Myocyte (in vitro differentiated cells): ENCODE measurements around the gene KIF21A. TPM values are rescaled to one million over a fixed set of nuclear protein-coding genes. Genes with fewer than 3 reads are reported as not detected.

Experiments used
- DNase-seq: peaks from one replicate; pipeline ENCODE4 v3.0.0-alpha.2; 2012; ENCODE audit warnings: low read depth
- total RNA-seq: library from RNA; depleted of rRNA; stranded (reverse); fragments of >200 nt; gene quantifications from 2 replicates; pipeline ENCODE4 v1.2.3, GENCODE V29; 2014

The KIF21A gene
- total RNA-seq, 1 donor from 2014 or later: 7.7 TPM

GRCh38 chr12:39431797-39432196 is 11.1 kb downstream of the KIF21A start:
- no peak for DNase-seq

DNA sequence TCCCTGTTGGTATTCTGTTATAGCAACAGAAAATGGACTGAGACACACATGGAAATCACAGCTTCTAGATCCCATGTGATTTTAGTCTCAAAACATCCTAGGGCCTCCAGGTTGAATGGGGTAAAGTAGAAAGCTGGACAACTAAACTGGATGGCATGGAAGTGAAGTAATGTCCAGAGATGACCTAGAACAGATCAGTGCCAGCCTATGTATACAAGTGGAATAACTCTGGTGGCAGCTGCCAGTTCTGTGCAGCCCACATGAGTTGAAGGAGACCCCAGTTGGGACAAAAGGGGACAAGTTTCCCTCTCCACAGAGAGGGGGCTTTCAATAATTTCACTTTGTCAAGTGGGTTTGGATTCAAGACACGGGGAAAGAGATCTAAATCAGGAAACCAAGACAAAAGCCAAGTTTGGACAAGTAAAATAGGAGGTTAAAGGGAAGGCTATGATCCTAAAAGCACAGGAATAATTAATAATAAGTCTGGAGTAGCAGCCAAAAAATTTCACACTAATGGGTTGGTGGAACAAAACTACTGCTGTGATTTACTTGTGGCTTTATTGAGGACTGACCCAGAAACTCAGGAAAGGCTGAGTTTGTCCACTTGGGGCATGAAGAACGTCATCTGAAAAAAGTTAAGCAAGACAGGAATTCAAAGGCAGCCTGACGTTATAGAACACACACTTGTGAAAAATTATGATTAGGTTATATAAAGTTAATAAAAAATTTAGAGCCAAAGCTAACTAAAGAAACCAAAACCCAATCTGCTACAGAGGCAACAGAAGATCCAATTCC is 11.7 kb downstream of the KIF21A start:
- no peak for DNase-seq

GRCh38 chr12:39429809-39430208 is 13.1 kb downstream of the KIF21A start:
- DNase-seq: no peak

DNA sequence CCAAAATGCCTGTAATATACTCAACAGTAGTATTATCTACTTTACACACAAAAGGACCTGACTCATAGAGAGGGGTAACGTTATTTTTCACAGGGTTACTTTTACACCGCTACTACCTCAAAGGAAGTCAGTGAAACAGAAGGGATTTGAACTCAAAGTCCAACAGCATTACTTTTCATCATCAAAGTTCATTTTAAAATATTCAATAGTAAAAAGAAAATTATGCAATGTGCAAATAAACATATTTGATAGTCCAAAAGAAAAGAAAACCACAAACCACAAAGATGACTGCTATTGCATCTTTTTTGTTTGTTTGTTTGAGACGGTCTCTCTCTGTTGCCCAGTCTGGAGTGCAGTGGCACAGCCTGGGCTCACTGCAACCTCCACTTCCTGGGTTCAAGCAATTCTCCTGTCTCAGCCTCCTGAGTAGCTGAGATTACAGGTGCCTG is 15.5 kb downstream of the KIF21A start:
- DNase-seq: no peak

GRCh38 chr12:39426636-39427240 is 16.2 kb downstream of the KIF21A start:
- DNase-seq: no peak

GRCh38 chr12:39420043-39420442 is 22.9 kb downstream of the KIF21A start:
- DNase-seq: no peak

- DNase-seq: no peak
Measured at GRCh38 chr12:39419471-39419870, 23.4 kb downstream of the KIF21A start.

- DNase-seq: no peak
Measured at GRCh38 chr12:39417916-39418315, 25.0 kb downstream of the KIF21A start.

DNA sequence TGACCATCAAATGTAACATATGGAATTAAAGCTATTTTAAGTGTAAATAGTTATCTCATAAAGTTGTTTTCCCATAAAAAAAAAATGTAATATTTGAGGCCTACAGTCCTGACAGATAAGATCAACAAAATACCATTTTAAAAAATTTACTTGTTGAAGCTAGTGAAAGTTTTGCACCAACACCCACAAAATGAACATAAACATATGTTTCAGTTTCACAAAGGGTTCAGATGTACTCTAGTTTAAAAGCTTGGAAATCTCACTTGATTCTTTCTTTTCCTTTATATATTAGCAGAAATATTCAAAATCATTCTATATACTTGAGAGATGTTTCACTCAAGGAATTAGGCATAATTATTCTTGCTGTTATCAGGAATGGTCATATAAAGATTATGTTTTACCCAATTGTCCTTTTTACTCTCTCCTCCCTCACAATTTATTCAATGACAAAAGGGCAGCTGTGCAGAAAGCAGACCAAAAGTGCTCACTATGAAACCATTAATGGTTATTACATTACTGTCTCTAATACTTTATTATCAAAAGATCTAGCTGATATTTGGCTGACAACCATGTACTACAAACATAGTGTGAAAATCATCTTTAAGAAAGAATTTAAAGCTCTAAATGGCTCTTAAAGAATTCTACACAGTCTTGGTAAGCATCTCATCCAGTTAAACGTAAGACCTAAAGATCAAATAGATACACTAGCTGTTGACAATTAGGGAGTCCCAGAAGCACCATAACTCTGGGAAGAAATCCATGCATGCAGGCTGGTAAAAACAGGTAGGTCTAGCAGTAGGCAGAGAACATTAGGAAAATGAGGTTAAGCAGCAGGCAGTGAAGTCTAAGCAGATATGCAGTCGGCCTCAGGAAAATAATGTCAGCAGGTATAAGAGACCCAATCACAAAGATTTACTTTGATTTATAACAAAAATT is 28.8 kb downstream of the KIF21A start:
- no peak for DNase-seq

DNA sequence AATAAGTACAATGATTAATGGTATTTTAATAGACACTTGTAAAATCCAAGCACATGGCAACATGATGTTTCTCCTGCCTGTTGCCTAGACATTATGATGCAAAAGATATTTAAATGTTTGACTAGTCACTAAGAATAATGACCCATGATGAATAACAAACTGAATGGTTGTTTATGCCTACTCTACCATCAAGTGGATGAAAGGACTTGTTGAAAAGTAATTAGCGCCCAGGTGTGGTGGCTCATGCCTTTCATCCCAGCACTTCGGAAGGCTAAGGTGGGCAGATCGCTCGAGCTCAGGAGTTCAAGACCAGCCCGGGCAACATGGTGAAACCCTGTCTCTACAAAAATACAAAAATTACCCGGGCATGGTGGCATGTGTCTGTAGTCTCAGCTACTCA is 30.7 kb downstream of the KIF21A start:
- DNase-seq: no peak

DNA sequence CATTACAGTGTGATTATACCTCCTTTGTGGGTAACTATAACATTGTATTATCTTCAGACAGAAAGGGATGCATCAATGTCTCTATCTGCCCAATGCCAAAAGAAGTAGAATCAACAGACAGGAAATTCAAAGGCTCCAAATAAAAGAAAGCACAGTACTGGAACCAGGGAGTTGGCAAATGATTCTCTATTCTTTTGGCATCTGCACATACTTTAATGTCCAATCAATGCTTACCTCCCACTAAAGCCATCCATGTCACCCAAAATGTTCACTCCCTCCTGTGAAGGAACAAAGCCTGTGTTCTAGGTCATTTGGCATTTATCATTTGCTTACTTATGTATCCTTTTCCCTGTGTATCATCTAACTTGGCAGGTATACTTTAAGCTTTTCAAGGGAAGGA is 36.7 kb downstream of the KIF21A start:
- no peak for DNase-seq

- no peak for DNase-seq
Measured at GRCh38 chr12:39405580-39405979, 37.3 kb downstream of the KIF21A start.

GRCh38 chr12:39404000-39404399 is 38.9 kb downstream of the KIF21A start:
- DNase-seq: no peak

DNA sequence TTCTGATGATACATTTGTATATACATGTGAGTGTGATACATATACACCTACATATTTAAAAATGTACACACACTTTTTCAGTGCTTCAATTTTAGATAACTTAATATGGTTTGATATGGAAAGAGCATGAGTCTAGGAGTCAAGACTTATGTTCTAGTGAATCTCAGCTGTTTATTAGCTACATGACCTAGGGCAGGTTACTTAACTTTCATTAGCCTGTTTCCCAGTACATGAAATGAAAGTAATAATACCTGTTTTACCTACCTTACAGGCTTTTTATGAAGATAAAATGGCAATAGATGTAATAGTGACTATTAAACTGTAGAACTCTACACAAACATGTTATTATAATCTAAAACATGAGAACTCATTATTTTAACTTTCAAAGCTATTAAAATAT is 39.5 kb downstream of the KIF21A start:
- DNase-seq: no peak

GRCh38 chr12:39402922-39403321 is 40.0 kb downstream of the KIF21A start:
- DNase-seq: no peak

GRCh38 chr12:39401459-39401858 is 41.5 kb downstream of the KIF21A start:
- DNase-seq: no peak

GRCh38 chr12:39395866-39396265 is 47.1 kb downstream of the KIF21A start:
- DNase-seq: no peak

DNA sequence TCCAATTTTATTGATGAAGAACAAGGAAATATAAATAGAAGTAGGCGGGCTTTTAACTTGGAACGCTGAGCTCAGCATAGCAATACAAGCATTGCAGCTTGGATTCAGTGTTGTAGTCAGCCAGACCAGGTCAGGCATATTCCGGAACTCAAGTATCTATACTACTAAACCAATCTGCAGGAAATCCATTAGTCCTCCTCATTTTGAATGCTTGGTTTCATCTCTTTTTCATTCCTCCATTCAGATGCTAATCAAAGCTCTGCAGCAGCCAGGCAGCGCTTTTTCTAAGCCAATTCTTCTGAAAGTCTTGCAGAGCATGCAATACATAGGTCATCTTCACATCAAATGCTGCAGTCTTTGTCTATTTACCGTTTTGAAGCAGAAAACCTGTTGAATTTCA is 49.0 kb downstream of the KIF21A start:
- no peak for DNase-seq

DNA sequence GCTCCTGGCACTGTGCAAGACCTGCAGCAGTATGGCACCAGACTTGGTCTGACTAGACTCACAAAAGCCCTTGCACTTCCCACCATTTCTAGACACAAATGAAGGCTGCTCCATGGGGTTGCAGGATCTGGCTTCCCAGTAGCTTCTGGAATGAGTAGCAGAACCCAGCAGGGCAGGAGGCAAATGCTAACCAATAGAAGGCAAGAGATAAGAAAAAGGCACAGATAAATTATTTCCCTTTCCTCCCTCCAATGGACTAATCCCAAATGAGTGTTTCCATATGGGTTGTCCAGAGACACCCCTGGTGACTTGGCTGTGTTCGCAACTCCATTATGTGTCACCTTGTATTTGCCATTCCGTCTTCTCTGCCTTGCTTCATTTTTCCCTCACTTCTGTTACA is 49.7 kb downstream of the KIF21A start:
- DNase-seq: no peak

DNA sequence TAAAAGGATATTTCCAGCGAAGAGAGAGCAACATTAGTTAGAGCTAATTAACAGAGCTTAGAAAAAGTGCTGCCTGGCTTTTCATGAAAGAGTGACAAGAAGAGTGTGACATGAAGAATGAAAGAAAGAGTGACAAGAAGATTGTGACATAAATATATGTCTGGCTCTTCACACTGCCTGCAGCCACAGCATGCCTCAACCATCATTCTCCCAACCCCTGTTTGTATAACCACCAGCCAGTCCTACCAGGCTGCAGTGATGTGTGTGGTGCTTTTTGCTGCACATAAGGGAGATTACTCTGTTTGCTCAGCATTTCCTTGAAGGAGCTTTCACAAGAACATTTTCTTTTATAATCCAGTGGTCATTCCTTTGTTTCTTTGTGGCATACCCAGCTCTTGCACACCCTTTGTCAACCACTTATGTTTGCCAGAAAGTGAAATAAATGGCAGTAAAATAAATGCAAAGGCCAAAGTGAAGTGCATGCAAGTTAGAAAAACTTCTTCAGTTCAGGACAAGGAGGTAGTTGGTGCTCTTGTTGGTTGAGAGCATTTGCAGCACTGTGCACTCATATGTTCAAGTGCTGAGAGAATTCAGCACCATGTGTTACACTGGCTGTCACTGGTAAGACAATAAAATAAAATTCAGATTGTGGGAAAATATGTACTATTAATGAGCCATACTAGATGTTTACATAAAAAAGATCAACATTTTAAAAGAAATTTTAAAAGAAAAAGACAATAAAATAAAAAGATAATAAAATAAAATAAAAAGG is 50.6 kb downstream of the KIF21A start:
- no peak for DNase-seq

GRCh38 chr12:39390752-39391151 is 52.2 kb downstream of the KIF21A start:
- DNase-seq: no peak
